Hippocampal formation (tissue), 2 donors: ENCODE measurements around the gene ZBTB32.
"Not testable (repeated sequence)": the region's sequence is repeated elsewhere in the genome, so short reads cannot be mapped to it uniquely, and the experiment has no call there.

Source experiments
- DNase-seq, 2 donors: peaks; one replicate each; lab custom pipeline; 2025; lab: John Stamatoyannopoulos, UW

The ZBTB32 gene

DNA sequence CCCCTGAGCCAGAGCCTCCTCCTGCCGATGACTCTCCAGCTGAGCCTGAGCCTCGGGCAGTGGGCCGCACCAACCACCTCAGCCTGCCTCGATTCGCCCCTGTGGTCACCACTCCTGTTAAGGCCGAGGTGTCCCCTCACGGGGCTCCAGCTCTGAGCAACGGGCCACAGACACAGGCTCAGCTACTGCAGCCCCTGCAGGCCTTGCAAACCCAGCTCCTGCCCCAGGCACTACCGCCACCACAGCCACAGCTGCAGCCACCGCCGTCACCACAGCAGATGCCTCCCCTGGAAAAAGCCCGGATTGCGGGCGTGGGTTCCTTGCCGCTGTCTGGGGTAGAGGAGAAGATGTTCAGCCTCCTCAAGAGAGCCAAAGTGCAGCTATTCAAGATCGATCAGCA, 17.0 kb downstream of the ZBTB32 start:
- DNase-seq, result no peak

DNA sequence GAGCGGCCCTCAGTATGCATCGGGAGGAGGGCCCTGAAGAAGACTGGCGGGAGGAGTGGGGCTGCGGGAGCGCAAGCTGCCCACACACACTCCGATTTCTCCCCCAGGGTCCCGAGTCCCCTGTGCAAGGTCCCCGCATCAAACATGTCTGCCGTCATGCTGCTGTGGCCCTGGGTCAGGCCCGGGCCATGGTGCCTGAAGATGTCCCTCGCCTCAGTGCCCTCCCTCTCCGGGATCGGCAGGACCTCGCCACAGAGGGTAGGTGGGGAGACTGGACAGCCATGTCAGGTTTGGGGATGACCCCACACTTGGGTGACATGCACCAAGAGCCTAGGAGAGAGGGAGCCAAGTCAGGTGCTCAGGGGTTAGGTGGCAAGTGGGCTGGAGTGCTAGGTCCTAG, 18.1 kb downstream of the ZBTB32 start:
- no peak for DNase-seq

- DNase-seq, result no peak
Measured at GRCh38 chr19:35722897-35723296, 18.5 kb downstream of the ZBTB32 start.

DNA sequence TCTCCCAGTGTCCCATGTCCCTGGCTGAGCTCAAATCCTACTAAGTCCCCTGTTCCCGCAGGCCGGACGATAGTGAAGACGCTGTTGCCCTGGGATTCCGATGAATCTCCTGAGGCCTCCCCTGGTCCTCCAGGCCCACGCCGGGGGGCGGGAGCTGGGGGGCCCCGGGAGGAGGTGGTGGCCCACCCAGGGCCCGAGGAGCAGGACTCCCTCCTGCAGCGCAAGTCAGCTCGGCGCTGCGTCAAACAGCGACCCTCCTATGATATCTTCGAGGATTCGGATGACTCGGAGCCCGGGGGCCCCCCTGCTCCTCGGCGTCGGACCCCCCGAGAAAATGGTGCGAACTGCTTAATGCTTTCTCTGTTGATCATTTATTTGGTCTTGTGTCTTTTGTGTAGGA, 19.3 kb downstream of the ZBTB32 start:
- DNase-seq, result no peak

DNA sequence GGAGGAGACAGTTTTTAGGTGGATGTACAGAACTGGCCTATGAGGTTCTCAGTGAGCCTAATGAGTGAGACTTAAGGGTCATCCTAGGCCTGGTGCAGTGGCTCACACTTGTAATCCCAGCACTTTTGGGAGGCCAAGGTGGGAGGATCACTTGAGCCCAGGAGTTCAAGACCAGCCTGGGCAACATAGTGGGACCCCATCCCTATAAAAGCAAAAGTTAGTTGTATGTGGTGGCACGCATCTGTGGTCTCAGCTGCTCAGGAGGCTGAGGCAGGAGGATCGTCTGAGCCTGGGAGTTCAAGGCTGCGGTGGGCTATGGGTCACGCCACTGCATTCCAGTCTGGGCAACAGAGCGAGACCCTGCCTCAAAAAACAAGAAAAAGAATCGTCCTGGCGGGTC, 19.8 kb downstream of the ZBTB32 start:
- DNase-seq, result not testable (repeated sequence)

GRCh38 chr19:35724560-35724959, 20.2 kb downstream of the ZBTB32 start:
- no peak for DNase-seq

- DNase-seq, result no peak
Measured at GRCh38 chr19:35725216-35725861, 21.0 kb downstream of the ZBTB32 start.

GRCh38 chr19:35727053-35727955, 22.9 kb downstream of the ZBTB32 start:
- DNase-seq, result no peak

DNA sequence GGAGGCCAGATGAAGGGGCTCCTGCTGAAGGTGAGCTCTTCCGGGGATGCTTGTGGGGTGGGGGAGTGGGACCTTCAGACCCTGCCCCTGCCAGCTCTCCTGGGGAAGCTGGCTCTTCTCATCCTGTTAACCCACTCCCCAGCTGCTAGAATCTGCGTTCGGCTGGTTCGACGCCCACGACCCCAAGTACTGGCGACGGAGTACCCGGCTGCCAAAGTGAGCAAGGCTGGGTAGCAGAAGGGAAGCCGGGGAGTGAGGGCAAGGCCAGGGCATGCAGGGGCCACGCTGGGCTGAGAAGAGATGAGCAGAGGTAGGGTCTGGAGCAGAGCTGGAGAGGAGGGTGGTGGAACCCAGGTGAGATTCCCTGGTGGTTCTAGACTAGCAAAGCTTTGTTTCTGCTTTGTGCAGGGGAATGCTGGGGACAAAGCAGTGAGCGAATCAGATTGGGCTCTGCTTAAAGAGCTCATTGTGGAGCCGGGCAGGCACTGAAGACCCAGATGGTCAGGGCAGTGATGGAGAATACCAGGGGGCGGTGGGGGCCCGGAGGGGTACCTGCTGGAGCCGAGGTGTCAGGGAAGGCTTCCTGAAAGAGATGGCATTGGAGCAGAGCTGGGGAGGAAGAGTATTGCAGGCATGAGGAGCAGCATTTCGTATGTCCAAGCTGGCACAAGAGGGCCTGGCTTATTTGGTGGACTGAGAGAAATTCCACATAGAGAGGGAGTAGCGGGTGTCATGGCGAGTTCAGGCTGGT, 23.8 kb downstream of the ZBTB32 start:
- no peak for DNase-seq

GRCh38 chr19:35729021-35729420, 24.7 kb downstream of the ZBTB32 start:
- no peak for DNase-seq

DNA sequence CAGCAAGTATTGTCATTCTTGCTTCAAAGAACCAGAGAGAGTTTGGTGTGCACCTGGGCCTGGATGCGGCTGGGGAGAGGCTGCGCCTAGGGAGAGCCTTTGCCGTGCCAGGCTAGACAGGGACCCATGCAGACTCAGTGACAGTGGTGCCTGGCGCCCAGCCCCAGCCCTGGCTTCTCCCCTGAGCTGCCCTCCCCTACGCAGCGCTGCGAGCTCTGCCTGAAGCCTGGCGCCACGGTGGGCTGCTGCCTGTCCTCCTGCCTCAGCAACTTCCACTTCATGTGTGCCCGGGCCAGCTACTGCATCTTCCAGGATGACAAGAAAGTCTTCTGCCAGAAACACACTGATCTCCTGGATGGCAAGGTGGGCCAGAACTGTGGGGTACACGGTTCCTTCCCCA, 25.4 kb downstream of the ZBTB32 start:
- DNase-seq, result no peak

DNA sequence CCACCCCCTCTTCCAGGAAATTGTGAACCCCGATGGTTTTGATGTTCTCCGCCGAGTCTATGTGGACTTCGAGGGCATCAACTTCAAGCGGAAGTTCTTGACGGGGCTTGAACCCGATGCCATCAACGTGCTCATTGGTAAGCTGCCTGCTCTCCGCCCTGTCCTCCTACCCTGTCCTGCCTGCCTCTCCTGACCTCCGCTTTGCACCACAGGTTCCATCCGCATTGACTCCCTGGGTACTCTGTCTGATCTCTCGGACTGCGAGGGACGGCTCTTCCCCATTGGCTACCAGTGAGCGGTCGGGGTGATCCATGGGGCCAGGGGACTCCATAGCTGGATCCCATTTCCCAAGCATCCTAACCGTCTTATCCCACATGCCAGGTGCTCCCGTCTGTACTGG, 26.0 kb downstream of the ZBTB32 start:
- DNase-seq, result no peak

DNA sequence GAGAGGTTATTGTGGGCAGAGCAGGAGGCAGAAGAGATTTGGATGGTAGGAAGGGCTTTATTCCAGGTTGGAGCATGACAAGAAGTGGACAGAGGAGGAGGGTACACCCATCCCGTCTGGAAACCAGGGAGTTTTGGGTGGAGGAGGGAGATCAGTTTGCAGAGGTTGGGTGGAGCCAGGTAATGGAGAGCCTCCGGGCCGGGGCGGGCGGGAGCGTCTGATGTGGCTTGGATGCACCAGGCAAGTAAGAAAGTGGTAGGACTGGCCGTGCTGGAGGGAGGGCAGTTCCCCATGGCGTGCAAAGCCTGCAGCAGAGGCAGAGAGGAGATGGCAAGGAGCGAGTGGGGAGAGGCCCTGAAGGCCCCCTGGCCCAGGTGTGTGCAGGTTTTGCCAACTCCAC, 27.0 kb downstream of the ZBTB32 start:
- DNase-seq, result no peak

DNA sequence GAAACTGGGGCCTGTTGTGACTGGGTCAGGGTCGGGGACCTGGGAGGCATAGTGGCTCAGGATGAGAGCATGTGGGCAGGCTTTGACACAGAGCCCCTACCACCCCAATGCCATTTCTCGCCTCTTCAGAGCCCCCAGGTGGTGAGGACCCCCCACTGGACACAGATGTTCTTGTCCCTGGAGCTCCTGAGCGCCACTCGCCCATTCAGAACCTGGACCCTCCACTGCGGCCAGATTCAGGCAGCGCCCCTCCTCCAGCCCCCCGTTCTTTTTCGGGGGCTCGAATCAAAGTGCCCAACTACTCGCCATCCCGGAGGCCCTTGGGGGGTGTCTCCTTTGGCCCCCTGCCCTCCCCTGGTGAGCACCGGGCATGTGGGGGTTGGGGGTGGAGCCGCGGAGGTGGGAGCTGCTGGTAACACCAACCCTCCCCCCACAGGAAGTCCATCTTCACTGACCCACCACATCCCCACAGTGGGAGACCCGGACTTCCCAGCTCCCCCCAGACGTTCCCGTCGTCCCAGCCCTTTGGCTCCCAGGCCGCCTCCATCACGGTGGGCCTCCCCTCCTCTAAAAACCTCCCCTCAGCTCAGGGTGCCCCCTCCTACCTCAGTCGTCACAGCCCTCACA, 27.5 kb downstream of the ZBTB32 start:
- DNase-seq, result no peak

- DNase-seq, result no peak
Measured at GRCh38 chr19:35732540-35733179, 28.3 kb downstream of the ZBTB32 start.

GRCh38 chr19:35733180-35734125, 29.1 kb downstream of the ZBTB32 start:
- no peak for DNase-seq

- DNase-seq, result no peak
Measured at GRCh38 chr19:35734273-35734672, 29.9 kb downstream of the ZBTB32 start.

- DNase-seq, result no peak
Measured at GRCh38 chr19:35734889-35735288, 30.5 kb downstream of the ZBTB32 start.

DNA sequence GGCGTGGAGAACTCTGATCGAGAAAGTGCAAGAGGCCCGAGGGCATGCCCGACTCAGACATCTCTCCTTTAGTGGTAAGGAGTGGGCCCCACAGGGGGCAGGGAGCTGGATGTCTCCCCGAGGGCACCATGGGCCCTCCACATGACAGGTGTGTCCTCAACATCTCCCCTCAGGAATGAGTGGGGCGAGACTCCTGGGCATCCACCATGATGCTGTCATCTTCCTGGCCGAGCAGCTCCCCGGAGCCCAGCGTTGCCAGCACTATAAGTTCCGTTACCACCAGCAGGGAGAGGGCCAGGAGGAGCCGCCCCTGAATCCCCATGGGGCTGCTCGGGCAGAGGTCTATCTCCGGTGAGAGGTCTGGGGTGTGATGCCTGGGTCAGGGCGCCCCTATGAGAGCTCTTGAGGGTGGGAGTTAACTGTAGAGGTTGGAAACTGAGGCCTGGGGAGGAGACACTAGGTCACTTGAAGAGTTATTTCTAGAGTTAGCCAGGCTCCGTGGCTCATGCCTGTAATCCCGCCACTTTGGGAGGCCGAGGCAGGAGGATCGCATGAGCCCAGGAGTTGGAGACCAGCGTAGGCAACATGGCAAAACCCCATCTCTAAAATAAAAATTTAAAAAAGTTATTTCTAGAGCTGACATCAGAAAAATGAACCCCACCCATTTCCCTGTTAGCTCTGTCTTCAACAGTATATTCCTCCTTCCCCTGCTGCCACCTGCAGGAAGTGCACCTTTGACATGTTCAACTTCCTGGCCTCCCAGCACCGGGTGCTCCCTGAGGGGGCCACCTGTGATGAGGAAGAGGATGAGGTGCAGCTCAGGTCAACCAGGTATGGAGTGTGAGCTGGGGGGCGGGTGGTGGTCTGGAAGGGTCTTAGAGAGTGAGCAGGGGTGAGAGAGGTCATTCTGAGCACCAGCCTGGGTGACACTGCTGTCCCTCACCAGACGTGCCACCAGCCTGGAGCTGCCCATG, 32.8 kb downstream of the ZBTB32 start:
- no peak for DNase-seq
